HEK293 (cell line): Measurements from ENCODE around the gene MARVELD1.

Experiments
- CTCF ChIP-seq: fragments of 450-650 bp; formaldehyde crosslinking; IDR thresholded peaks from 2 replicates; pipeline ENCODE4 v1.5.1; 2016; ENCODE audit warnings: missing biosample characterization, missing genetic modification characterization
- GLI4 ChIP-seq: fragments of 450-650 bp; formaldehyde crosslinking; IDR thresholded peaks from 2 replicates; pipeline ENCODE4 v1.5.1; 2016; ENCODE audit warnings: missing biosample characterization, missing genetic modification characterization
- REST ChIP-seq: fragments of 450-650 bp; formaldehyde crosslinking; IDR thresholded peaks from 2 replicates; pipeline ENCODE4 v1.5.1; 2016; ENCODE audit warnings: missing biosample characterization, missing genetic modification characterization
- ZNF132 ChIP-seq: fragments of 450-650 bp; formaldehyde crosslinking; IDR thresholded peaks from 2 replicates; pipeline ENCODE4 v1.5.1; 2017; ENCODE audit warnings: missing biosample characterization, missing genetic modification characterization, borderline replicate concordance
- ZNF138 ChIP-seq: fragments of 450-650 bp; formaldehyde crosslinking; IDR thresholded peaks from 2 replicates; pipeline ENCODE4 v1.5.1; 2016; ENCODE audit warnings: missing biosample characterization, missing genetic modification characterization, borderline replicate concordance
- ZNF449 ChIP-seq: fragments of 450-650 bp; formaldehyde crosslinking; IDR thresholded peaks from 2 replicates; pipeline ENCODE4 v1.5.1; 2017; ENCODE audit warnings: missing biosample characterization, mild to moderate bottlenecking, missing genetic modification characterization, moderate library complexity

- TF ChIP-seq GLI4 (no peak), REST (tag by site-specific recombination) (no peak), ZNF138 (tag by site-specific recombination) (no peak), CTCF (tag by site-specific recombination) (no peak), ZNF449 (tag by site-specific recombination) (no peak), ZNF132 (tag by site-specific recombination) (no peak)
Observed at GRCh38 chr10:97719602-97720001, 6.1 kb downstream of the MARVELD1 start.
